GM21423 (cell line): ENCODE data around the gene SH2D6.
"Not testable (repeated sequence)": the region's sequence is repeated elsewhere in the genome, so short reads cannot be mapped to it uniquely, and the experiment has no call there.

Source experiments
- ATAC-seq: cut with Tn5 transposase; IDR thresholded peaks from one replicate; pipeline ENCODE4 v1.9.1; 2021; ENCODE audit warnings: mild to moderate bottlenecking, moderate library complexity; ENCODE audit not compliant: unreplicated experiment

The SH2D6 gene

DNA sequence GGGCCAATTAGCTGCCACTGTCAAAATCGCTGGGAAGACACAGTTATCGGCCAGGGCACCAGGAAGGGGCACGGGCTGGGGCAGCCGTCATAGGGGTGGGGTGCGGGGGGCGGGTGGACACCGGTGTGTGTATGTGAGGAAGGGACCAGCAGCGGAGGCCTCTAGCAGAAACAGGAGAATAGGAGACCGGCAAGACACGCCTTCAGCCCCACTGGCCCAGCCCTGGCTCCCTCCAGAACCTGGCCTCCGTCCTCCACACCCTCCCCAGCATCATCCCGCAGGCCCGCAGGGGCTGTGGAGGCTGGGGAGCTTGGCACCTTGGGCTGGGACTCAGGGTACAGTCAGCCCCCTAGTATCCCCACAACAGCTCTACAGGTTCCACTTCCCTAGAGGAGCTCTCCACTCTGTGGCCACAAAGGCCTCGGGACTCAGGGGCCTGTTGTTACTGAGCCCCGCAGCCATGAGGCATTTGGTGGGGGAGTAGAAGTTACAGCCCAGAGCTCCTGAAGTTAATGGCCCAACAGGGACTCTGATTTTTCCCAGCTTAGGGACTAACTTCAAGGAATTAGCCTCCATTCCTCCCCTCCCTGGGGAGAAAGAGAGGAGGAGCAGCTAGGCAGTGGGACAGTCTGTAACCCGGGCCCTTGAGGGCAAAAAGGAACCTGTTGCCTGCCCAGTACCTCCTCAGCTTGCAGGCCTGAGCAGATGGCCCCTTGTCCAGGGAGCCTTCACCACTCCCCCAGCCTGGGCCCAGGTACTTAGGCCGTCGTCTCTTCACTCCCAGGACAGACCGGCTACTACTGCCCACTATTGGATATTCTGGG lies 19.9 kb downstream of the SH2D6 start:
- no peak for ATAC-seq

DNA sequence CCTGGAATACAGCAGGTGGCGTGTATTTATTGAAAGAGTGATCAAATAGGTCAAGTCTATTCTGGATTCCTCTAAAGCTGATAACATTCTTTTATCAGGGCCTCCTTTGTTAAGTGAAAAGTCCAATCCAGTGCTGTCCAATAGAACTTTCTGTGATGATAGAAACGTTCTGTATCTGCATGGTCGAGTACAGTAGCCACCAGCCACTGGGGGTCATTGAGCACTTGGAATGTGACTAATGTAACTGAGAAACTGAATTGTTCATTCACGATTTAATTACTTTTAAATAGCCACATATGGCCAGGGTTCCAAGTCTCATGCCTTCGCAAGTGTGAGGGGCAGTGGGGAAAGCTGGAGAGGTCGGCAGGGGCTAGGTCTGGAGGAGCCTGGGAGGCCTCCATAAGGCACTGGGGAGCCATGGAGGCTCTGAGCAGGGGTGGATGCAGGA lies 20.5 kb downstream of the SH2D6 start:
- ATAC-seq, result no peak

DNA sequence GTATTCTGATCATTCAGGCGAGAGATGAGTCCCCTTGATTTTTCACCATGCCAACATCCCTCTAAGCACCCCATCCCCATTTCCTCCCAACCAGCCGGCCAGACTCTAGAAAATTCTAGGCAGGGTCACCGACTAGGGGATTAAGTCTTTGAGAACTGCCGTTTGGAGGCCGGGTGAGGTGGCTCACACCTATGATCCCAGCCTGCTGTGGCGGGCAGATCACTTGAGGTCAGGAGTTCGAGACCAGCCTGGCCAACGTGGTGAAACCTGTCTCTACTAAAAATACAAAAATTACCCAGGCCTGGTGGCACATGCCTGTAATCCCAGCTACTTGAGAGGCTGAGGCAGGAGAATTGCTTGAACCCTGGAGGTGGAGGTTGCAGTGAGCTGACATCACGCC lies 21.1 kb downstream of the SH2D6 start:
- not testable (repeated sequence) for ATAC-seq

DNA sequence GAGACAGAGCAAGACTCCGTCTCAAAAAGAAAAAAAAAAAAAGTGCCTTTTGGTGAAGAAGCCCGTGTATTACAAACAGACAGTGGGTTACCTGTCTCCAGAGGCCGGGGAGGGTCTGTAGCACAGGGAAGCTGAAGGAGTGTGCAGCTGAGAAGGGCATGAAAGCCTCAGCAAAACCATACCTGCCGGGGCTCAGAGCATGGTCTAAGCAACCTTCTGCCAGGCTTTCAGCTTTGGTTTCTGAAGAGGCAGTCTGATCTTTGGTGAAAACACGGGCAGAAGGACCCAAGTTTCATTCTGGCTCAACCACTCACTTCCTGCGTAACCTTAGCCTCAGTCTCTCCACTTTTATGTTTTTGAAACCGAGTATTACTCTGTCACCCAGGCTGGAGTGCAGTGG lies 21.5 kb downstream of the SH2D6 start:
- no peak for ATAC-seq

DNA sequence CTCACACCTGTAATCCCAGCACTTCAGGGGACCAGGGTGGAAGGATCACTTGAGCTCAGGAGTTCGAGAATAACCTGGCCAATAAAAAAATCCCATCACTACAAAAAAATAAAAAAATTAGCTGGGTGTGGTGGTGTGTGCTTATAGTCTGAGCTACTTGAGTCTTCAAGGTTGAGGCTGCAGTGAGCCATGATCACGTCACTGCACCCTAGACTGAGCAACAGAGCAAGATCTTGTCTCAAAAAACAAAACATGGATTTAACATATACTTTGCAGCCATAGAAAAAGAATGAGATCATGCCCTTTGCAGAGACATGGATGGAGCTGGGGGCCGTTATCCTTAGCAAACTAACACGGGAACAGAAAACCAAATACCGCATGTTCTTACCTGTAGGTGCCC lies 22.2 kb downstream of the SH2D6 start:
- no peak for ATAC-seq

DNA sequence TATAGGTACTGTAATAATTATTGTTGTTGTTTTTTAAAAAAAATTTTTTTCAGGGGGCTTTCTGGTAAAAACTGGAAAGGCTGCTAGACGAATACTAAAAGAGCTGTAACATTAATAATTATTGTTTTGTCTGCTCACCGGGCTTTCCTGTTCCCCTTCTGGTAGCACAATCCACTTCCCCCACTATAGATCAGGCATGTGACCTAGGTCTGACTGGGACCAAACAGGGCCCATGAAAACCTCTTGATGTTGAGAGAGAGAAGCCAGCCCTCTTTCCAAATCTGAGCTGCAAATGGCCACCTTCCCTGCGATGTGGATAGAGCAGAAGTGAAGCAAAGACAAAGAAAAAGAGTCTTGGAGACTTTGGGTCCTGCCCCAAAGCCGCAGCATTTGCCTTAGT lies 23.4 kb downstream of the SH2D6 start:
- ATAC-seq, result no peak

DNA sequence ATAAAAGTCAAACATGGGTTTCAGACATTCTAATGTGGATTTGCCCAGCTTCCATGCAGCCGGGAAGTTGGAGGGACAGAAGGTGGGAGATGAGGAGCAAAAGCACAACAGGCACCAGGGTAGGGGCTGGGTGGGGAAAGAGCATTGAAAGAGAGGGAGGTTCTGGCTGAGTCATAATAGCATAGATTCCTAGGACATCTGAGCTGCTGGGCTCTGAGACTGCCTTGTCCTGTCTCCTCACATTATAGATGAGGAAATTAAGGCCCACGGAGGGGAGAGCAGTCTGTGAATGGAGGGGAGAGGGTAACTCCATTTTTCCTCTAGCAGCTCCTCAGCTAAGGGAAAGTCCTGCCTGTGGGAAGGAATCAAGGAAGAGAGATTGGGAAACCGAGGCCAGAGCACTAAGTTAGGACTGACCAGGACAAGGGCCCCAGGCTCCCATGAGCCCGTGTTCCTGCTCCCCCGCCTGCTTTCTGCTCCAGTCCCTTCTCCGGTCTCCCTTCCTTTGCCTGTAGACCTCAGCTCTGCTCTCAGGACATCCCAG lies 26.2 kb downstream of the SH2D6 start:
- no peak for ATAC-seq

DNA sequence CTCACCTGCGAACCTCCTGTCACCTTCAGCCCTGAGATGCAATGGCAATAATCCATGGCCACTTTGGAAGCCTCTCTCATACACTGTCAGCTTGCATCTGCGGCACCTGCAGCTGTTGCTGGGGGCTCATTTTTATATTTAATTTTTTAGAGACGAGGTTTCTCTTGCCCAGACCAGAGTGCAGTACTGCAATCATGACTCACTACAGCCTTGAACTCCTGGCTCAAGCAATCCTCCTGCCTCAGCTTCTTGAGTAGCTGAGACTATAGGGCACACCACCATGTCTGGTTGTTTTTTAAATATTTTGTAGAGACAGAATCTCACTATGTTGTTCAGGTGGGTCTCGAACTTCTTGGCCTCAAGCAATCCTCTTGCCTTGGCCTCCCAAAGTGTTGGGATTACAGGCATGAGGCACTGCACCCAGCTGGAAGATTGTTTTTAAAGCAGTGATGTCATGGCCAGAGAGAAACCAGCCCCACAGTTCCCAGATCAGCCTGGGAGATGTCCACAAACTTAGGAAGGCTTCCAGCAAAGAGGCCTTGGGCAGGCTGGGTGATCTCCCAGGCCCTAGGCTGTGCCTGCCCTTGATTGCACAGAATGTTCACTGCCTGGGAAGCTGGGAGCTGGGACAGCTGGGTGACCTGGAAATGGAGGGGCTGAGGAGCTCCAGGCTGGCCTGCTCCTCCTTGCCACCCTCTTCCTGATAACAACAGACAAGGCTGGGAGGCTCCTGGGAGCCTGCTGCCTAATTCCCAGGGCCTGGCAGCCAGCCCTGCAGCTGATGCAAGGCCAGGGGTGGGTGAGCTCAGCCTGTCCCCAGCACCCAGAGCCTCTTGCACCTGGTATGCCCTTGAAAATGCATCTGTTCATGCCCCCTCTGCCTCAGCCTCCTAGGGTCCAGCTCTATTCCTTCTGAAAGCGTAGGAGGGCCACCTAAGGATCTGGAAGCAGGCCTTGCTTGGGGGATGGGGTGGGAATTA lies 27.1 kb downstream of the SH2D6 start:
- ATAC-seq, result no peak

DNA sequence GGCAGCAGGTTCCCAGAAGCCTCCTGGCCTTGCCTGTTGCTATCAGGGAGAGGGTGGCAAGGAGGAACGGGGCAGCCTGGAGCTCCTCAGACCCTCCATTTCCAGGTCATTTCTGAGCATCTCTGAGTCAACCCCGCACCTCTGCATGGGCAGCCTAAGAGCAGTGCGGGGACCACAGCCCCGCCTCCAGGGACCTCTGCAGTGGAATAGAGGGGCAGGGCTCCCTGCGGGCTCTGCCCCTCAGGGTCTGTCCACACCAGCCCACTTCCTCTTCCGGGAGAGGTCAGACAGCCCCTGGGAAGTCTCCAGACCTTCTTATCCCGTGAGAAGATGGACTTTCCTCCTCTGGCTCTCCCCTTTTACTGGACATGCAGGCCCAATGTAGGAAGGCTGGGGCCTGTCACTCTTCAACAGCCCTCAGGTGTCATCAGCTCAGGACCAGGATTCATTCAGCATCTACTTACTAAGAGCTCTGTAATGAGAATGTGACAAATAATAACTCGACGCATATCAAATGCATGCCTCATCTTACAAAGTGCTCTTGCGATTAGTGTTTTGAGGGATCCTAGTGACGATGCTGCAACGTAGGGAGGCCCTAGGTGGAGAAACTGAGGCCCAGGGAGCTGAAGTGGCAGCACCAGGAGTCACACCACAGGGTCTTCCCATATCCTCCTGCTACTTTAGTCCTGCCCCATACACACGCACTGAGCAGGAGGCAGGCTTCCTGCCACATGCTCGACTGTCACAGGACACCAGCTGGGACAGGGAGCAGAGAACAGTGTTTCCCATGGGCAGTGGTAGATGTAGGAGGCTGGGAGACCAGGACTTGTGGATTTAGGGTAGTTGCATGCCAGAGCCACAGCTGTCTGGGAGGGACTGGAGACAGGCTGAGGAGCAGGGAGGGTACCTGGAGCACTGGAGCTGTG lies 28.0 kb downstream of the SH2D6 start:
- ATAC-seq, result no peak

DNA sequence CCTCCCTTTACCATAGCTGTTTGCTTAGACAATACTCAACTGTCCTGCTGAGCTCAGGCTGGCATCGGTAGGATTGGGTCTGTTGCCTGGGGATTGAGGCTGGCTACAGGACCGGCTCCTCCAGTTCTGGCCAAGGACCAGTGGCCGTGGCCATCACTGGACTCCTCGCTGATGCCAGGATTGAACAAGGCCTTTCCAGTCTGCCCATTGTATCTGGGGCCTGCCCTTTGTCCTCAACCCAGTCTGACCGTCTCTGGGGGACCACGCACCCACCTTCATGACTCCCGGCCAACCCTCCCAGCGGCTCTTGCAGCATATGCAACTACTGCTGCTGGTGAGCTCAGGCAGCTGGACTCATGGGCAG lies 28.7 kb downstream of the SH2D6 start:
- no peak for ATAC-seq

DNA sequence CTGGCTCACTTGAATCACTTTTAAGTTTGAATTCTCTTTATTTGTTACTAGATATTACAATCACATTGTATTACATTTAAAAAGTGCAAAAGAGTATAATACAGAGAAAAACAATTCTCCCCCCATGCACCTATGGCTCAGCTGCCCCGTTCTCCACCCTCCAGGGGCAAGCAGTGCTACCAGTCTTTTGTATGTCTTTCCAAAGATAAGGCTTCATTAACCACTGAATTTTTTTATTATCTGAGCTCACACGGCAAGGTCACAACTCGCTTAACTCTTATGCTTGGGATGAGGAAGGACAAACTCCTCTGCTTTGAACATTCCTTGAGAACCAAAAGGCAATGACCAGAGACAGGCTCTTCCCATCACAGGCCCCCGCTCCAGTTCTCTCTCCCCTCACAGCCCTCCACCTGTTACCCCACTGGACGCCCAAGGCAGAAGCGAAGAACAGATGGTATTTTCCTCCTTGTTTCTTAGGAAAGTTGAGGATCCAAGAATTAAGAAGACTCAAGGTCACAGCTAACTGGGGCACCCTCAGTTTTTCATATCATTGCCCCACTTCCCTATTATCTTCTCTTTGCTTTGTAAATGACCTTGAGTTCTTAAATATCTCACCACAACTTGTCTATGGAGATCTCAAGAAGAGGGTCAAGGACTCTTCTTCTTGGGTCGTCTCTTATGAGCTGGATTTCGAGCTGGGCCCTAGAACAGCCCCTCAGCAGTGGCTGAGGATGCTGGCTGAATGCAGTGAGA lies 30.1 kb downstream of the SH2D6 start:
- no peak for ATAC-seq

DNA sequence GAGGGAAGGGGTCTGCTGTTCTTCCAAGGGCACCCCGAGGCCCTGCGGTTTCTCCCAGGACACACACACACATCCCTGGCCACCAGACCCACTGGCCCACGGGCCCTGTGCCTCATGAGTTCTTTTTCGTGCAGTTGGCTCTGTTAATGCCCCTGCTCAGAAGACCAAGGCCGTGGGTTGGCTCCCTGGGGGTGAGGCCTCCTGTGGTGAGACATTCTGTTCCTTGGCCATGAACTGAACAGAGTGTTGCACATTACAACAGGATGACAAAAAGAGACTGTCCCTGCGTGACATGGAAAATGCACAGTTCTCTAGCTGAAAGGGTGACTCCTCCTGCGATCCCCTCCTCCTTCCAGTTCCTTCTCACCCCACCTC lies 30.7 kb downstream of the SH2D6 start:
- no peak for ATAC-seq

DNA sequence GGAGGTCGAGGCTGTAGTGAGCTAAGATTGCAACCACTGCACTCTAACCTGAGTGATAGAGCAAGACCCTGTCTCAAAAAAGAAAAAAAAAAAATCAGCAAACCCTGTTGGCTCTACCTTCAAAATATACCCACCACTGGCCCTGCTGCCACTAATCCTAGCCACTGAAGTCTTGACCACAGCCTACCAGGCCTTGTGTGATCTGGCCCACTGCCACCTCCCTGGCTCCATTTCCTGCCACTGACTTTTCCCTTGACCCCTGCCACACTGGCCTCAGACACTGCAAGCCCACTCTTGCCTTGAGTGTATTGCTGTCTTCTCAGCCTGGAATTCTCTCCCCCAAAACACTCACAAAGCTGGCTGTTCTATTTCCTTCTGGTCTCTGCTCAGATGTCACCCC lies 33.7 kb downstream of the SH2D6 start:
- no peak for ATAC-seq

DNA sequence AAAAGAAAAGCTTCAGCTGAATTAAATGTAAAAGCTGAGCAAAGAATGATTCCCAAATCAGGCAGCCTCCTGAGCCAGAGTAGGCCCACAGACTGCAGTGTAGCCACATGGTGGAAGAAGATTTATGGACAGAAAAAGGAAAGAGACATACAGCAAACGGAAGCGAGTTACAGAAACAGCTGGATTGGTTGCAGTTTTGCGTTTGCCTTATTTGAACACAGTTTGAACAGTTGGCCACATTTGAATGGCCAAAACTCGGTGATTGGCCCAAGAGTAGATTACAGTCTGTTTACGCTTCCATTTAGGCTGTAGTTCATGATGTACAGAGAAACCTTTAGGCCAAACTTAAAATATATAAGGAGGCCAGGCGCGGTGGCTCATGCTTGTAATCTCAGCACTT lies 35.1 kb downstream of the SH2D6 start:
- no peak for ATAC-seq

DNA sequence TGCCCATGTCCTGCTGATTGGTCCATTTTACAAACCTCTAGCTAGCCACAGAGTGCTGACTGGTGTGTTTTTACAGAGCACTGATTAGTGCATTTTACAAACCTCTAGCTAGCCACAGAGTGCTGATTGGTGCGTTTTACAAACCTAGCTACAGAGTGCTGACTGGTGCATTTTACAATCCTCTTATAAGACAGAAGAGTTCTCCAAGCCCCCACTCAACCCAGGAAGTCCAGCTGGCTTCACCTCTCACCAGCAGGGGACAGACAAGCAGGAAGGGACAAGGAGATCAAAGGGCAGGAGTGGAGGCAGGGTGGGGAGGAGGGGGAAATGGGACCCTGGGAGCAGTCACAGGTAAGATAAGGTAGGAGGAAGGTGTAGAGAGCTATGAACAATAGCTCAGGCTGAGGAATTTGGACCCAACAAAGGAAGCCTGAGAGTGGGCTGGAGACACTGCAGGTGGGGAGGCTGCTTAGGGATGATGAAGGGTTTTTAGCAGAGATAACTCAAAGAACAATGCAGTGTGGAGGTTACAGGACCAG lies 37.1 kb downstream of the SH2D6 start:
- ATAC-seq, result no peak

DNA sequence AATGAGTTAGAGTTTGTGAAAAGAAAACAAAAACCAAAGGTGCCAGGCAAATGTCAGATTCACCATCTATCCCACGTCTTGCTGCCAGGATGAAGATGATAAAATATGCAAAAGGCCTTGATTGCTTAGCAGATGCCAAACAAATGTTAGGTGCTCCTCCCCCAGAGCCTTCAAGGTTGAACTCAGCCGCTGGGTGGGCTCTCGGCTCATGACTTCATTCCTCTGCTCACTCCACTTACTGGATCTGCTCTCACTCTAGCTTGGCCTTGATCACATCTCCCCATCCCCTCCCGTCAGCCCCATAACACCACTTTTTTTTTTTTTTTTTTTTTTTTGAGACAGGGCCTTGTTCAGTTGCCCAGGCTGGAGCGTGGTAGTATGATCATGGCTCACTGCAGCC lies 38.5 kb downstream of the SH2D6 start:
- no peak for ATAC-seq

DNA sequence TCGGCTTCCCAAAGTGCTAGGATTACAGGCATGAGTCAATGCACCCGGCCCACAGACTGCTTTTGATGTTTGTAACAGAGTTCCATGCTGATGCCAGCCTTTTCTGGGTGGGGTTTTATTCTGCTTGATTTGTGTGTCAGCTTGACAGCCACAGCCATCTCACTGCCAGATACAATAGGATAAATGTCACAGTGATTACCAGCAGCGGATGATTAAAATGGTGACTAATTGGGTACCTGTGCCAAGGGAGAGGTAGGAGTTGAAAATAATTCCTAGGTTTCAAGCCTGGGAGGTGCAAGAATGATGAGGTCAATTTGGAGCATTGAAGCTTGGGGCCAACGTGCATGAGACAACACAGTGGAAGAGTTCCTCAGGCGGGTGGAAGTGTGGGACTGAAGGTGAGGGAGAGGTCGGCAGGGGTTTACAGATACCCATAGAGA lies 39.4 kb downstream of the SH2D6 start:
- ATAC-seq, result no peak

DNA sequence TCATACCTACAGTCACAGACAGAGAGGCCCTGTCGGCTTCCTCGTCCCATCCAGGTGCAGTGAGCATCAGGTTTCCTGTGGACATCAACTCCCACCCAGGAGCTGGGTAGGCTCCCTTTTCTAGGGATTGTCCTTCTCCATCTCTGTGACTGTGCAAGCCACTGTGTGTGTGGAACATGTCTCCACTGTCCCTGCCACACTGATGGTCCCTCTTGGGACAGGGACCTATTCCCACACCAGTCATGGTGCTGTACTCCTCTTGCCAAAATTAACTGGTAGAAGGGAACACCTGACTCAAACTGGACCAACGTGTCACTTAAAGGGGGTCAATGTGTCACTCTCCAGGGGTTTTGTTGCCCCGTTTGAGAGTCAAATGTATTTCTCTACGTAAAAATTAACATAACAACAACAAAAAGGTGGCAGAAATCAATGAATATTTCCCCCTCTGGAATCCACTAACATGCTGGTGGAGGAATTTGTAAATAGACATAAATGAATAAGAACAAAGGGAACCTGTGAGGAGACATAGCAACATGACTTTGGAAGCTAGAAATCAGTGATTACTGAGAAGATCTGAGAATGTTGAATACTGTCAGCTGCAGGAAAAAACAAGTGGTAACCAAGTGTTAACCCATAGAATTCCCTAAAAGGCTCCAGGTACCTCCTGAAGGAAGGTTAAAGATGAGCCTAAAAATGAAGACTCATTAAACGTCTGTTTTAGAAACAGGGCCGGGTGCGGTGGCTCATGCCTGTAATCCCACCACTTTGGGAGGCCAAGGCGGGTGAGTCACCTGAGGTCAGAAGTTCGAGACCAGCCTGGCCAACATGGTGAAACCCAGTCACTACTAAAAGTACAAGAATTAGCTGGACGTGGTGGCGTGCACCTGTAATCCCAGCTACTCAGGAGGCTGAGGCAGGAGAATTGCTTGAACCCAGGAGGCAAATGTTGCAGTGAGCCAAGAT lies 40.4 kb downstream of the SH2D6 start:
- no peak for ATAC-seq
